HFF-Myc (cell line): Measurements from ENCODE around the gene KCNQ2.
A peak's percentile ranks its signal among the peaks of the same experiment; 100 is the strongest.
"Not testable (repeated sequence)": the region's sequence is repeated elsewhere in the genome, so short reads cannot be mapped to it uniquely, and the experiment has no call there.

Experiments
- DNase-seq: peaks from one replicate; pipeline ENCODE4 v3.0.0-alpha.2; 2011; ENCODE audit warnings: low read depth; ENCODE audit errors: extremely low read depth
- H3K4me3 ChIP-seq: replicated peaks from 2 replicates; pipeline ENCODE4 v1.5.1; 2011; ENCODE audit warnings: low read depth, mild to moderate bottlenecking, control low read depth, low read length
- CTCF ChIP-seq: IDR thresholded peaks from 2 replicates; pipeline ENCODE4 v1.5.1; 2012; ENCODE audit warnings: mild to moderate bottlenecking, low read depth, low read length, control low read depth; ENCODE audit errors: missing control alignments

KCNQ2 gene

GRCh38 chr20:63383556-63383955 is 88.9 kb downstream of the KCNQ2 start:
- no peak for TF ChIP-seq CTCF
- H3K4me3 ChIP-seq: no peak overlapping the region
- no peak for DNase-seq

GRCh38 chr20:63382551-63383300 is 89.7 kb downstream of the KCNQ2 start:
- TF ChIP-seq CTCF: no peak
- no peak overlapping the region for H3K4me3 ChIP-seq
- DNase-seq: no peak

GRCh38 chr20:63381781-63382431 is 90.5 kb downstream of the KCNQ2 start:
- H3K4me3 ChIP-seq: no peak overlapping the region
- no peak for DNase-seq
- TF ChIP-seq CTCF: peak; percentile 88

- no peak for TF ChIP-seq CTCF
- no peak overlapping the region for H3K4me3 ChIP-seq
- DNase-seq: no peak
These were observed 92.0 kb downstream of the KCNQ2 start for GRCh38 chr20:63380346-63380870.

- DNase-seq, H3K4me3 ChIP-seq: not testable (repeated sequence)
These were observed 92.6 kb downstream of the KCNQ2 start for GRCh38 chr20:63379872-63380271.

- no peak for DNase-seq
- TF ChIP-seq CTCF: no peak
These were observed 93.2 kb downstream of the KCNQ2 start for GRCh38 chr20:63379296-63379695.

GRCh38 chr20:63378626-63379025 is 93.8 kb downstream of the KCNQ2 start:
- H3K4me3 ChIP-seq: no peak overlapping the region

More at GRCh38 chr20:63379296-63379695, 93.2 kb downstream of the KCNQ2 start:
- H3K4me3 ChIP-seq: no peak overlapping the region

More at GRCh38 chr20:63378626-63379025, 93.8 kb downstream of the KCNQ2 start:
- no peak for DNase-seq
- no peak for TF ChIP-seq CTCF
